ENCODE results near the gene MPV17L2. TPM values are rescaled to one million over a fixed set of nuclear protein-coding genes. Genes with fewer than 3 reads are reported as not detected.

MPV17L2 gene
- total and polyA plus RNA-seq, 12 donors, result 10.3 to 47.4 (median 24.2) TPM

GRCh38 chr19:18224525-18225354 is 31.7 kb downstream of the MPV17L2 start:
- intact Hi-C loops (cut with DNase I), result no loop called here
- peak overlapping the region in 2 of 5 donors; percentile 61 to 66 for H3K27ac ChIP-seq
- 1 to 4% (median 2%) methylated on average over 20 to 81 of the region's 81 CpGs for WGBS, 4 donors

GRCh38 chr19:18225355-18225701 is 32.3 kb downstream of the MPV17L2 start:
- Histone ChIP-seq H3K36me3 (replicated peaks in 1 of 2) (no peaks in the 10 kb centered on the region), H3K4me3 (no peak overlapping the region), H3K4me1 (replicated peaks in 1 of 2) (peaks cover 7 to 18% of the 10 kb centered on the region in 2 donors), H3K27ac (peak overlapping the region in 2 of 5 donors; percentile 10 to 66), H3K9me3 (replicated peaks in 1 of 3) (no peaks in the 10 kb centered on the region), H3K27me3 (peaks cover 24% of the 10 kb centered on the region)
- WGBS, 4 donors, result 13 to 21% (median 18%) methylated on average over 8 to 16 of the region's 16 CpGs
- intact Hi-C loops (cut with DNase I), result no loop called here
- no peak for DNase-seq
- no peak for TF ChIP-seq POLR2A (IDR thresholded peaks at IDR 0.05)
- TF ChIP-seq CTCF (IDR thresholded peaks at IDR 0.05), result no peak

More at GRCh38 chr19:18224525-18225354, 31.7 kb downstream of the MPV17L2 start:
- no peaks in the 10 kb centered on the region for H3K9me3 ChIP-seq (replicated peaks in 1 of 3)
- H3K36me3 ChIP-seq (replicated peaks in 1 of 2), result no peaks in the 10 kb centered on the region
- DNase-seq, result peak; percentile 98 to 100 (median 100)
- peak overlapping the region in 2 of 4 donors; percentile 12 to 33 for H3K4me3 ChIP-seq
- peaks cover 7 to 18% of the 10 kb centered on the region in 2 donors for H3K4me1 ChIP-seq (replicated peaks in 1 of 2)
- TF ChIP-seq CTCF (IDR thresholded peaks at IDR 0.05) (no peak), POLR2A (IDR thresholded peaks at IDR 0.05) (no peak)
- peaks cover 24% of the 10 kb centered on the region for H3K27me3 ChIP-seq

- WGBS, 4 donors, result 6 to 14% (median 7%) methylated on average over 16 to 51 of the region's 51 CpGs
- intact Hi-C loops (cut with DNase I), result no loop called here
- peaks cover 7 to 18% of the 10 kb centered on the region in 2 donors for H3K4me1 ChIP-seq (replicated peaks in 1 of 2)
- no peak for TF ChIP-seq POLR2A (IDR thresholded peaks at IDR 0.05)
- H3K9me3 ChIP-seq (replicated peaks in 1 of 3), result no peaks in the 10 kb centered on the region
- DNase-seq, result peak in 3 of 7 donors; percentile 25 to 36 (median 33)
- H3K4me3 ChIP-seq, result no peak within 1 kb of the TSS
- no peaks in the 10 kb centered on the region for H3K36me3 ChIP-seq (replicated peaks in 1 of 2)
- H3K27me3 ChIP-seq, result peaks cover 24% of the 10 kb centered on the region
- H3K27ac ChIP-seq, result peak within 1 kb of the TSS in 2 of 5 donors; percentile 10 to 66
Measured at GRCh38 chr19:18225702-18226468, 32.9 kb downstream of the MPV17L2 start, which contains the start of gene PDE4C. PDE4C (minus strand) TSS chr19:18226438; CDS start chr19:18226415, 23 bp downstream.

GRCh38 chr19:18226956-18227780 is 34.1 kb downstream of the MPV17L2 start:
- no peak for DNase-seq
- intact Hi-C loops (cut with DNase I), result no loop called here
- no peak overlapping the region for H3K27ac ChIP-seq

More at GRCh38 chr19:18226956-18227780, 34.1 kb downstream of the MPV17L2 start:
- H3K36me3 ChIP-seq (replicated peaks in 1 of 2), result no peaks in the 10 kb centered on the region
- H3K4me3 ChIP-seq, result no peak overlapping the region
- TF ChIP-seq POLR2A (IDR thresholded peaks at IDR 0.05), result no peak
- no peak for TF ChIP-seq CTCF (IDR thresholded peaks at IDR 0.05)
- 76 to 77% (median 76%) methylated on average over 15 to 18 of the region's 18 CpGs for WGBS, 4 donors
- peaks cover 7 to 18% of the 10 kb centered on the region in 2 donors for H3K4me1 ChIP-seq (replicated peaks in 1 of 2)
- H3K27me3 ChIP-seq, result peaks cover 24% of the 10 kb centered on the region
- H3K9me3 ChIP-seq (replicated peaks in 1 of 3), result no peaks in the 10 kb centered on the region

Measured in adrenal gland (tissue), 12 donors.